Gastrocnemius medialis (tissue), 4 donors: Measurements from ENCODE around the gene RNF224. TPM values are rescaled to one million over a fixed set of nuclear protein-coding genes. Genes with fewer than 3 reads are reported as not detected.

Source experiments
- ATAC-seq, 2 donors: fragments of 150-250 bp; one replicate each; pipeline ENCODE4 v1.9.1; 2016
- DNase-seq, 2 donors: peaks; one replicate each; pipeline ENCODE4 v3.0.0-alpha.2; 2019
- H3K27ac ChIP-seq, 4 donors: fragments of 200-600 bp; sonication (generic); 1 replicate in 1 of 4; 2 replicates in 3 of 4; pipeline ENCODE4 v1.5.1; 2016 to 2018; ENCODE audit warnings: mild to moderate bottlenecking in 2 of 4, moderate library complexity in 1 of 4
- H3K27me3 ChIP-seq, 3 donors: fragments of 200-600 bp; sonication (generic) in 2 of 3; 1 replicate in 1 of 3; 2 replicates in 2 of 3; pipeline versions ENCODE4 v1.5.1 to v1.6.0; 2016 to 2019; ENCODE audit warnings: mild to moderate bottlenecking in 1 of 3, moderate library complexity in 1 of 3
- H3K36me3 ChIP-seq, 2 donors: fragments of 200-600 bp; sonication (generic) in 1 of 2; one replicate each; pipeline ENCODE4 v1.5.1; 2017 to 2018
- H3K4me1 ChIP-seq, 2 donors: fragments of 200-600 bp; sonication (generic) in 1 of 2; one replicate each; pipeline ENCODE4 v1.5.1; 2016 to 2017; ENCODE audit warnings: mild to moderate bottlenecking in 2 of 2
- H3K4me3 ChIP-seq, 4 donors: fragments of 200-600 bp; sonication (generic) in 3 of 4; 1 replicate in 1 of 4; 2 replicates in 3 of 4; pipeline ENCODE4 v1.5.1; 2016 to 2019; ENCODE audit warnings: mild to moderate bottlenecking in 2 of 4
- H3K9me3 ChIP-seq, 3 donors: fragments of 200-600 bp; sonication (generic) in 2 of 3; 1 replicate in 1 of 3; 2 replicates in 2 of 3; pipeline ENCODE4 v1.5.1; 2016 to 2019
- POLR2A ChIP-seq, 2 donors: fragments of 450-650 bp; IDR thresholded peaks; one replicate each; pipeline ENCODE4 v1.6.1; 2017; ENCODE audit warnings: antibody characterized with exemption in 2 of 2, mild to moderate bottlenecking in 2 of 2, moderate library complexity in 2 of 2
- in situ Hi-C, 4 donors: fragments of 200-750 bp; cut with MboI; loops; one replicate each; pipeline versions ENCODE4 v1.15.0 to v1.8.0; 2017; ENCODE audit warnings: low sequenced_read_pairs in 4 of 4
- intact Hi-C: fragments of 100-400 bp; cut with DNase I; formaldehyde crosslinking; loops from one replicate; pipeline ENCODE4 v1.15.1; 2023; ENCODE audit warnings: low total_unique reads
- total RNA-seq, 4 donors: library from RNA; depleted of rRNA; stranded (reverse); fragments of >200 nt; gene quantifications; one replicate each; pipeline versions ENCODE4 v1.1.0 to v1.2.3, GENCODE V29; 2016
- TF ChIP-seq, protein P1 (sequence below), 5 experiments: fragments of 450-650 bp in 3 of 5; fragments of 200-600 bp in 2 of 5; sonication (generic) in 2 of 5; IDR thresholded peaks in 4 of 5; conservative IDR thresholded peaks in 1 of 5; 1 replicate in 4 of 5; 2 replicates in 1 of 5; pipeline ENCODE4 v1.5.1; 2016 to 2019; ENCODE audit warnings: antibody characterized with exemption in 5 of 5, mild to moderate bottlenecking in 3 of 5, moderate library complexity in 3 of 5

RNF224 gene
- total RNA-seq, 4 donors from 2014 or later: not detected

GRCh38 chr9:137266162-137266527 lies 38.8 kb downstream of the RNF224 start:
- DNase-seq (no peak), ATAC-seq (no peak)
- H3K27ac ChIP-seq: peak overlapping the region in 2 of 4 donors; percentile 3 to 31
- in situ Hi-C loops (no loop called here), intact Hi-C loops (loop anchor here (5.0 kb wide), 1 partner anchor 44 kb away; the partner anchor contains the start of gene RNF208)
- H3K27me3 ChIP-seq: no peaks in the 10 kb centered on the region
- TF ChIP-seq POLR2A (IDR thresholded peaks at IDR 0.05): no peak
- TF ChIP-seq, protein P1, sequence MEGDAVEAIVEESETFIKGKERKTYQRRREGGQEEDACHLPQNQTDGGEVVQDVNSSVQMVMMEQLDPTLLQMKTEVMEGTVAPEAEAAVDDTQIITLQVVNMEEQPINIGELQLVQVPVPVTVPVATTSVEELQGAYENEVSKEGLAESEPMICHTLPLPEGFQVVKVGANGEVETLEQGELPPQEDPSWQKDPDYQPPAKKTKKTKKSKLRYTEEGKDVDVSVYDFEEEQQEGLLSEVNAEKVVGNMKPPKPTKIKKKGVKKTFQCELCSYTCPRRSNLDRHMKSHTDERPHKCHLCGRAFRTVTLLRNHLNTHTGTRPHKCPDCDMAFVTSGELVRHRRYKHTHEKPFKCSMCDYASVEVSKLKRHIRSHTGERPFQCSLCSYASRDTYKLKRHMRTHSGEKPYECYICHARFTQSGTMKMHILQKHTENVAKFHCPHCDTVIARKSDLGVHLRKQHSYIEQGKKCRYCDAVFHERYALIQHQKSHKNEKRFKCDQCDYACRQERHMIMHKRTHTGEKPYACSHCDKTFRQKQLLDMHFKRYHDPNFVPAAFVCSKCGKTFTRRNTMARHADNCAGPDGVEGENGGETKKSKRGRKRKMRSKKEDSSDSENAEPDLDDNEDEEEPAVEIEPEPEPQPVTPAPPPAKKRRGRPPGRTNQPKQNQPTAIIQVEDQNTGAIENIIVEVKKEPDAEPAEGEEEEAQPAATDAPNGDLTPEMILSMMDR (IDR thresholded peaks at IDR 0.05 in 4 of 5, conservative IDR thresholded peaks at IDR 0.05 in 1 of 5): no peak
- peaks cover 0 to 30% of the 10 kb centered on the region in 2 donors for H3K36me3 ChIP-seq
- H3K9me3 ChIP-seq: no peaks in the 10 kb centered on the region
- no peak overlapping the region for H3K4me3 ChIP-seq
- peaks cover 24 to 27% of the 10 kb centered on the region in 2 donors for H3K4me1 ChIP-seq

DNA sequence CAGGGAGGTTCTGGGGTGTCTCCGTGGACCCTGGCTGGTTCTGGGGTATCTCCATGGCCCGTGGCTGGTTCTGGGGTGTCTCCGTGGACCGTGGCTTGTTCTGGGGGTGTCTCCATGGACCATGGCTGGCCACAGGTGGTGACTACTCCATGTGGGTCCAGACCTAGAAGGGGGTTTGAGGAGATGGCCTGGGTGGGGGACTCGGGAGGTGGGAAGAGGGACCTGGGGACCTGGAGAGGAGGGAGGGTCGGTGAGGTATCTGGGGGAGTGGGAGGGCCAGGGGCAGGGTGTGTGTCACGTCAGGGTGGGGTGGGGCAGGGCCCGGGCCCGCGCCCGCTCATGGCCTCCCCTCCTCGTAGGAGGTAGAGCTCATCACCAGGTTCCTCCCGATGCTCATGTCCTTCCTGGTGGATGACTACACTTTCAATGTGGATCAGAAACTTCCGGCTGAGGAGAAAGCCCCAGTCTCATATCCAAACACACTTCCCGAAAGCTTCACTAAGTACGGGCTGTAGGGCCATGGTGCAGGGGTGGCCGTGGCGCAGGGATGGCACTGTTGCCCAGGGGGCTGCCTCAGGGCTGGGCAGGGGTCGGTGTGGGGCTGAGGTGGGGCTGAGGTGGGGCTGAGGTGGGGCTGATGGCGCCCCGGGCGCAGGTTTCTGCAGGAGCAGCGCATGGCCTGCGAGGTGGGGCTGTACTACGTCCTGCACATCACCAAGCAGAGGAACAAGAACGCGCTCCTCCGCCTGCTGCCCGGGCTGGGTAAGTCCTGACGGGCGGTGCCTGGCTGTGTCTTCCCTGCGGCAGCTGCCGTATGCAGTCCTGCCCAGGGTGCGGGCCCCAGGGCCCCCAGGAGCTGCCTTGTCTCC lies 39.5 kb downstream of the RNF224 start:
- ATAC-seq (no peak), DNase-seq (no peak)
- Histone ChIP-seq H3K27ac (peak overlapping the region in 3 of 4 donors; percentile 31 to 94 (median 88)), H3K9me3 (no peaks in the 10 kb centered on the region), H3K36me3 (peaks cover 0 to 30% of the 10 kb centered on the region in 2 donors), H3K4me1 (peaks cover 24 to 27% of the 10 kb centered on the region in 2 donors), H3K4me3 (no peak overlapping the region), H3K27me3 (no peaks in the 10 kb centered on the region)
- no peak for TF ChIP-seq POLR2A (IDR thresholded peaks at IDR 0.05)
- TF ChIP-seq, protein P1 (IDR thresholded peaks at IDR 0.05 in 4 of 5, conservative IDR thresholded peaks at IDR 0.05 in 1 of 5): no peak
- in situ Hi-C loops: no loop called here
- intact Hi-C loops: loop anchor here (5.0 kb wide), 1 partner anchor 45 kb away; the partner anchor contains the start of gene RNF208

DNA sequence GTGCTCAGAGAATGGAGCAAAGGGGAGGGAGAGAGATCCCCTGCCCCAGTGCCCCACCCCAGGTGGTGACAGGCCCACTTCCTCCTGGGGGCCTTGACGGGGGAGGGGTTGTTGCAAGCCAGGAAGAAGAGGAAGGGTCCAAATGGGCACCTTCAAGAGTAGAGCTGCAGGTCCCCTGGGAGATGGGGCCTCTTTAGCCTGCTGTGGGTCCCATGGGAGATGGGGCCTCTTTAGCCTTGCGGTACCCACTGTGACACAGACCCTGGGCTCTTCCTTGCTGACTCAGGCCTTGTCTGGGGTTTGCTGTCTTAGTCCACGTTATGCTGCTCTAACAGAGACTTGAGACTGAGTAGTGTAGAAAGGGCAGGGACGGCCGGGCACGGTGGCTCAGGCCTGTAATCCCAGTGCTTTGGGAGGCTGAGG lies 40.6 kb downstream of the RNF224 start:
- H3K27me3 ChIP-seq: no peaks in the 10 kb centered on the region
- intact Hi-C loops (loop anchor here (2.0 to 5.0 kb wide), 2 partner anchors 27 to 46 kb away; partner anchors contain the start of genes RNF208 and TUBB4B), in situ Hi-C loops (no loop called here)
- ATAC-seq (no peak), DNase-seq (no peak)
- H3K36me3 ChIP-seq: peaks cover 0 to 41% of the 10 kb centered on the region in 2 donors
- H3K4me1 ChIP-seq: peaks cover 24 to 27% of the 10 kb centered on the region in 2 donors
- TF ChIP-seq, protein P1 (IDR thresholded peaks at IDR 0.05 in 4 of 5, conservative IDR thresholded peaks at IDR 0.05 in 1 of 5): no peak
- TF ChIP-seq POLR2A (IDR thresholded peaks at IDR 0.05): no peak
- no peaks in the 10 kb centered on the region for H3K9me3 ChIP-seq
- H3K4me3 ChIP-seq: peak overlapping the region; percentile 59 to 60 (median 60)
- peak overlapping the region; percentile 88 to 94 (median 92) for H3K27ac ChIP-seq

DNA sequence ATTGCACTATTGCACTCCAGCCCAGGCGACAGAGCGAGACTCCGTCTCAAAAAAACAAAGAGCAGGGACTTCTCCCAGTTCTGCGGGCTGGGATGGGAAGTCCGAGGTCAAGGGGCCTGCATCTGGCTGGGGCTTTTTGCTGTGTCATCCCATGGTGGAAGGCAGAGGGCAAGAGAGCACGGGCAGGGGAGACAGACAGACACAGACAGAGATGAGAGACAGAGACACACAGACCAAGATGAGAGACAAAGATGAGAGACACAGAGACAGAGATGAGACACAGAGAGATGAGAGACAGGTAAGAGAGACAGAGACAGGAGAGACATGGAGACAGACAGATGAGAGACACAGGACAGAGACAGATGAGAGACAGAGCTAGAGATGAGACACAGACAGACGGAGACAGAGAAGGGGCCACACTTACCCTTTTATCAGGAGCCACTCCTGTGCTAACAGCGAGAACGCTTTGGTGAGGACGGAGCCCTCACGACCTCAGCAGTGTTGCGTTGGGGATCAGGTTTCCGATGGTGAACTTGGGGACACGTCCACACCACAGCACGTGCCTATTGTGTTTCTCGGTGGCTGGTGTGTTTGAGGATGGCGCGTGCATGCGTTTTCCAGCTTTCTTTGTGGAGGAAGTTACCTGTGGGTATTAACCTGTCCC lies 41.4 kb downstream of the RNF224 start:
- Histone ChIP-seq H3K27me3 (no peaks in the 10 kb centered on the region), H3K9me3 (no peaks in the 10 kb centered on the region), H3K27ac (peak overlapping the region; percentile 88 to 94 (median 92)), H3K36me3 (peaks cover 0 to 44% of the 10 kb centered on the region in 2 donors), H3K4me1 (peaks cover 24 to 27% of the 10 kb centered on the region in 2 donors), H3K4me3 (peak overlapping the region; percentile 59 to 60 (median 60))
- TF ChIP-seq, protein P1 (IDR thresholded peaks at IDR 0.05 in 4 of 5, conservative IDR thresholded peaks at IDR 0.05 in 1 of 5): no peak
- TF ChIP-seq POLR2A (IDR thresholded peaks at IDR 0.05): no peak
- in situ Hi-C loops (no loop called here), intact Hi-C loops (loop anchor here (2.0 to 5.0 kb wide), 2 partner anchors 28 to 46 kb away; partner anchors contain the start of genes RNF208 and TUBB4B)
- ATAC-seq: peak; percentile 62 to 64
- peak; percentile 28 to 59 for DNase-seq
